K562 (cell line): ENCODE results near the gene SOST. TPM values are rescaled to one million over a fixed set of nuclear protein-coding genes. Genes with fewer than 3 reads are reported as not detected.

Experiments
- ATAC-seq: fragments of 200-7000 bp; cut with Tn5 transposase; 3 replicates; pipeline ENCODE4 v1.9.1; 2020; ENCODE audit warnings: moderate library complexity
- BruUV-seq: library from RNA; stranded (reverse); fragments of 400-500 nt; replicated peaks from 2 replicates; lab custom pipeline; 2021; lab: Mats Ljungman, UMichigan
- CTCF ChIA-PET: fragments of 300-600 bp; formaldehyde crosslinking; extraction: SDS; loops from one replicate; lab custom pipeline; 2021; ENCODE audit warnings: low intra/inter-chr PET ratio; lab: Yijun Ruan, JAX
- POLR2A ChIA-PET: fragments of 300-600, 350-650 bp; sonication (Branson Sonifier 250); formaldehyde crosslinking; extraction: SDS; loops from one replicate; lab custom pipeline; 2021; ENCODE audit warnings: antibody characterized with exemption, inconsistent platforms; lab: Yijun Ruan, JAX
- DNase-seq, 4 experiments: peaks; one replicate each; pipeline versions ENCODE4 v3.0.0 to v3.0.0-alpha.2; 2011 to 2018; ENCODE audit warnings: low spot score in 3 of 4, mixed read lengths in 3 of 4; ENCODE audit errors: extremely low read depth in 1 of 4
- FAIRE-seq: peaks from 2 replicates; lab custom pipeline; 2011; peaks lifted over from hg19 to GRCh38; lab: Jason Lieb, UNC
- H2AFZ ChIP-seq: 2 replicates; pipeline ENCODE4 v1.6.0; 2011; ENCODE audit warnings: low read depth, low read length, control low read depth, inconsistent platforms
- H3K27ac ChIP-seq: fragments of 200-600 bp; 3 replicates; pipeline ENCODE4 v1.8.0; 2011; ENCODE audit warnings: low read depth, mild to moderate bottlenecking, control low read depth, inconsistent platforms, low read length, moderate library complexity, mixed read lengths; ENCODE audit errors: extremely low read depth
- H3K27me3 ChIP-seq, 2 experiments: fragments of 300-600 bp in 1 of 2; 2 replicates in 1 of 2; 3 replicates in 1 of 2; pipeline versions ENCODE4 v1.6.0 to v1.8.0; 2011; ENCODE audit warnings: inconsistent platforms in 2 of 2, low read length in 2 of 2, mild to moderate bottlenecking in 1 of 2, mixed read lengths in 1 of 2, moderate library complexity in 1 of 2; ENCODE audit not compliant: control insufficient read depth in 2 of 2, insufficient read depth in 2 of 2
- H3K36me3 ChIP-seq: fragments of 300-600 bp; 3 replicates; pipeline ENCODE4 v1.8.0; 2011; ENCODE audit warnings: mild to moderate bottlenecking, low read length, inconsistent platforms; ENCODE audit not compliant: control insufficient read depth, insufficient read depth
- H3K4me1 ChIP-seq, 2 experiments: fragments of 200-600 bp in 1 of 2; replicated peaks in 1 of 2; 2 replicates in 1 of 2; 3 replicates in 1 of 2; pipeline versions ENCODE4 v1.5.1 to v1.8.0; 2011; ENCODE audit warnings: inconsistent platforms in 2 of 2, low read length in 2 of 2, mild to moderate bottlenecking in 1 of 2, mixed read lengths in 1 of 2, moderate library complexity in 1 of 2; ENCODE audit not compliant: control insufficient read depth in 2 of 2, insufficient read depth in 2 of 2
- H3K4me2 ChIP-seq: 2 replicates; pipeline ENCODE4 v1.6.1; 2011; ENCODE audit warnings: low read length, control low read depth, inconsistent platforms, mixed read lengths; ENCODE audit not compliant: insufficient read depth
- H3K4me3 ChIP-seq: fragments of 200-600 bp; sonication (generic), shearing (Covaris generic); 2 replicates; pipeline ENCODE4 v1.5.1; 2016; ENCODE audit warnings: control low read depth, inconsistent platforms
- H3K79me2 ChIP-seq: fragments of 200-600 bp; 3 replicates; pipeline ENCODE4 v1.8.0; 2011; ENCODE audit warnings: low read length, inconsistent platforms; ENCODE audit not compliant: control insufficient read depth, insufficient read depth
- H3K9ac ChIP-seq, 2 experiments: 2 replicates each; pipeline versions ENCODE4 v1.6.0 to v1.6.1; 2011; ENCODE audit warnings: low read depth in 2 of 2, low read length in 2 of 2, control low read depth in 1 of 2, inconsistent platforms in 1 of 2, mild to moderate bottlenecking in 1 of 2, mixed read lengths in 1 of 2; ENCODE audit not compliant: insufficient read depth in 1 of 2
- H3K9me1 ChIP-seq: one replicate; pipeline ENCODE4 v1.6.0; 2011; ENCODE audit warnings: inconsistent platforms, mild to moderate bottlenecking, low read length, moderate library complexity; ENCODE audit not compliant: control insufficient read depth, insufficient read depth
- H3K9me3 ChIP-seq: replicated peaks from 2 replicates; pipeline ENCODE4 v1.5.1; 2011; ENCODE audit warnings: low read depth, low read length, inconsistent platforms; ENCODE audit not compliant: control insufficient read depth, insufficient read depth
- H4K20me1 ChIP-seq: replicated peaks from 2 replicates; pipeline ENCODE4 v1.6.1; 2011; ENCODE audit warnings: low read length, inconsistent platforms, mixed read lengths; ENCODE audit not compliant: control insufficient read depth, insufficient read depth
- CTBP1 ChIP-seq: fragments of 450-650 bp; IDR thresholded peaks from 2 replicates; pipeline ENCODE4 v1.6.1; 2016; ENCODE audit warnings: borderline replicate concordance
- ETV6 ChIP-seq, 3 experiments: fragments of 150-350 bp in 1 of 3; sonication (generic) in 1 of 3; formaldehyde crosslinking in 1 of 3; IDR thresholded peaks; 2 replicates each; pipeline versions ENCODE4 v1.6.1 to v1.8.0; 2014 to 2022; ENCODE audit warnings: borderline replicate concordance in 2 of 3, low read depth in 2 of 3, antibody characterized with exemption in 1 of 3, low read length in 1 of 3, mild to moderate bottlenecking in 1 of 3, missing genetic modification reagents in 1 of 3
- GABPB1 ChIP-seq: sonication (generic); formaldehyde crosslinking; IDR thresholded peaks from 2 replicates; pipeline ENCODE4 v1.8.0; 2022; ENCODE audit warnings: mild to moderate bottlenecking, missing genetic modification reagents
- RFX1 ChIP-seq: fragments of 450-650 bp; IDR thresholded peaks from 2 replicates; pipeline ENCODE4 v1.6.1; 2016; ENCODE audit warnings: mild to moderate bottlenecking, moderate library complexity
- RREB1 ChIP-seq: fragments of 250-450 bp; sonication (Bioruptor Pico); IDR thresholded peaks from 2 replicates; pipeline ENCODE4 v1.4.0; 2020
- SOX6 ChIP-seq: fragments of 450-650 bp; IDR thresholded peaks from 2 replicates; pipeline ENCODE4 v1.6.1; 2014; ENCODE audit warnings: mild to moderate bottlenecking
- SRSF3 ChIP-seq: fragments of 200-400 bp; formaldehyde crosslinking; IDR thresholded peaks from 2 replicates; pipeline ENCODE4 v1.6.1; 2016; ENCODE audit warnings: mild to moderate bottlenecking, low read length, moderate library complexity; ENCODE audit not compliant: insufficient read depth
- ZEB2 ChIP-seq: fragments of 450-650 bp; IDR thresholded peaks from 2 replicates; pipeline ENCODE4 v1.6.1; 2016
- ZNF140 ChIP-seq: fragments of 250-450 bp; sonication (Bioruptor Pico); IDR thresholded peaks from 2 replicates; pipeline ENCODE4 v1.8.0; 2021; ENCODE audit warnings: moderate library complexity, mild to moderate bottlenecking, inconsistent platforms
- ZNF23 ChIP-seq: fragments of 250-450 bp; sonication (Bioruptor Pico); IDR thresholded peaks from 2 replicates; pipeline ENCODE4 v1.4.0; 2020; ENCODE audit warnings: mild to moderate bottlenecking
- ZNF316 ChIP-seq: fragments of 450-650 bp; IDR thresholded peaks from 2 replicates; pipeline ENCODE4 v1.6.1; 2016
- ZNF444 ChIP-seq: fragments of 250-450 bp; sonication (Bioruptor Pico); IDR thresholded peaks from 2 replicates; pipeline ENCODE4 v1.4.0; 2020; ENCODE audit warnings: mild to moderate bottlenecking, moderate library complexity
- WGBS: fragments of 100-300 bp; shearing (Covaris generic); methylation state at CpG from one replicate; pipeline ENCODE4 v1.1.6; 2016; ENCODE audit warnings: low coverage, mixed read lengths; ENCODE audit not compliant: insufficient coverage; ENCODE audit errors: missing lambda C conversion rate; 5-methylcytosine and 5-hydroxymethylcytosine counted together
- in situ Hi-C: fragments of 300-500 bp; cut with MboI; formaldehyde crosslinking; loops from 4 replicates; pipeline ENCODE4 v1.15.0; 2018; ENCODE audit warnings: inconsistent platforms, mixed read lengths
- intact Hi-C: fragments of 100-400 bp; cut with micrococcal nuclease; formaldehyde crosslinking; loops from 2 replicates; pipeline ENCODE4 v1.14.2; 2022
- polyA plus RNA-seq, 8 experiments: library from polyadenylated mRNA; depleted of rRNA in 4 of 8; stranded (reverse) in 5 of 8; unstranded in 3 of 8; fragments of >200 nt; fragmentation: Nextera tagmentation in 2 of 8; fragmentation: Illumina TruSeq in 1 of 8; extraction: Ambion mirVana in 2 of 8; extraction: Trizol in 1 of 8; gene quantifications; 2 replicates each; pipeline versions ENCODE4 v1.2.1 to v1.2.3, GENCODE V29; 2011 to 2014; ENCODE audit warnings: inconsistent platforms in 1 of 8, missing spikeins in 1 of 8
- total RNA-seq, 7 experiments: library from RNA; depleted of rRNA in 6 of 7; stranded (reverse); fragments of >200 nt in 6 of 7; fragmentation: Illumina TruSeq in 2 of 7; extraction: Trizol in 2 of 7; gene quantifications; 2 replicates each; pipeline versions ENCODE4 v1.2.1 to v1.2.3, GENCODE V29; 2011 to 2021; ENCODE audit warnings: low replicate concordance in 1 of 7

SOST gene
- total and polyA plus RNA-seq, 9 of the 15 experiments (the other 6 are each of a cell fraction or from before 2014, with no cell fraction given), result not detected

DNA sequence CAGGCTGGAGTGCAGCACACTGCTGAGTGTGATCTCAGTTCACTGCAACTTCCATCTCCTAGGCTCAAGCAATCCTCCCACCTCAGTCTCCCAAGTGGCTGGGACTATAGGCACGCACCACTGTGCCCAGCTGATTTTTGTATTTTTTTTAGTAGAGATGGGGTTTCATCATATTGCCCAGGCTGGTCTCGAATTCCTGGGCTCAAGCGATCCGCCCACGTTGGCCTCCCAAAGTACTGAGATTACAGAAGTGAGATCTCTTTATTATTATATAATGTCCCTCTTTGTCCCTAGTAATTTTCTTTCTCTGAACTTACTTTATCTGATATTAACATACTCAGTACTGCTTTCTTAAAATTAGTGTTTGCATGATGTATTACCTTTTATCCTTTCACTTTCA lies 29.9 kb upstream of the SOST start:
- ATAC-seq (no peak), FAIRE-seq (no peak), DNase-seq (no peak)
- in situ Hi-C loops (no loop called here), intact Hi-C loops (no loop called here)
- BruUV-seq, result no TSS peak
- TF ChIP-seq CTBP1, result no peak
- TF ChIP-seq ZEB2, result no peak
- no peak for TF ChIP-seq ZNF140 (CRISPR knock-in tag)
- TF ChIP-seq GABPB1 (CRISPR knock-in tag), result no peak
- TF ChIP-seq RREB1 (CRISPR knock-in tag), result no peak
- TF ChIP-seq ZNF23 (CRISPR knock-in tag), result no peak
- TF ChIP-seq ETV6 (IDR thresholded peaks at IDR 0.05; ENCODE audit: borderline replicate concordance in 1 of 2, low read depth in 2 of 2, low read length in 1 of 2), result no peak
- TF ChIP-seq ETV6 (CRISPR knock-in tag; IDR thresholded peaks at IDR 0.05; ENCODE audit: borderline replicate concordance), result no peak
- TF ChIP-seq RFX1, result no peak
- TF ChIP-seq ZNF444 (CRISPR knock-in tag), result no peak
- no peak for TF ChIP-seq SRSF3
- TF ChIP-seq SOX6, result no peak
- TF ChIP-seq ZNF316, result no peak
- no peaks in the 10 kb centered on the region for H4K20me1 ChIP-seq
- H3K36me3 ChIP-seq, result no peaks in the 10 kb centered on the region
- peaks cover 8 to 14% of the 10 kb centered on the region in 2 experiments; a peak in 4 of 5 replicates for H3K27me3 ChIP-seq
- no peaks in the 10 kb centered on the region for H3K79me2 ChIP-seq
- no peaks in the 10 kb centered on the region for H3K9me3 ChIP-seq
- ChIA-PET POLR2A (no interaction called here), CTCF (no interaction called here)
- no peak overlapping the region for H3K4me2 ChIP-seq
- H3K27ac ChIP-seq, result no peak overlapping the region
- H2AFZ ChIP-seq, result no peak overlapping the region
- H3K9ac ChIP-seq, result no peak overlapping the region
- 0% methylated on average over 5 of the region's 5 CpGs for WGBS
- no peaks in the 10 kb centered on the region for H3K9me1 ChIP-seq
- H3K4me3 ChIP-seq, result no peak overlapping the region
- peaks cover 2 to 4% of the 10 kb centered on the region in 2 experiments; a peak in 4 of 5 replicates for H3K4me1 ChIP-seq
